Jurkat, Clone E6-1 (cell line): Measurements from ENCODE around the gene CNOT6.

Experiments used
- DNase-seq: peaks from one replicate; pipeline ENCODE4 v3.0.0-alpha.2; 2011; ENCODE audit warnings: low read depth, low spot score
- H3K4me3 ChIP-seq: 2 replicates; pipeline ENCODE4 v1.5.1; 2011; ENCODE audit warnings: mild to moderate bottlenecking, low read length, control low read depth, moderate library complexity

Gene CNOT6

DNA sequence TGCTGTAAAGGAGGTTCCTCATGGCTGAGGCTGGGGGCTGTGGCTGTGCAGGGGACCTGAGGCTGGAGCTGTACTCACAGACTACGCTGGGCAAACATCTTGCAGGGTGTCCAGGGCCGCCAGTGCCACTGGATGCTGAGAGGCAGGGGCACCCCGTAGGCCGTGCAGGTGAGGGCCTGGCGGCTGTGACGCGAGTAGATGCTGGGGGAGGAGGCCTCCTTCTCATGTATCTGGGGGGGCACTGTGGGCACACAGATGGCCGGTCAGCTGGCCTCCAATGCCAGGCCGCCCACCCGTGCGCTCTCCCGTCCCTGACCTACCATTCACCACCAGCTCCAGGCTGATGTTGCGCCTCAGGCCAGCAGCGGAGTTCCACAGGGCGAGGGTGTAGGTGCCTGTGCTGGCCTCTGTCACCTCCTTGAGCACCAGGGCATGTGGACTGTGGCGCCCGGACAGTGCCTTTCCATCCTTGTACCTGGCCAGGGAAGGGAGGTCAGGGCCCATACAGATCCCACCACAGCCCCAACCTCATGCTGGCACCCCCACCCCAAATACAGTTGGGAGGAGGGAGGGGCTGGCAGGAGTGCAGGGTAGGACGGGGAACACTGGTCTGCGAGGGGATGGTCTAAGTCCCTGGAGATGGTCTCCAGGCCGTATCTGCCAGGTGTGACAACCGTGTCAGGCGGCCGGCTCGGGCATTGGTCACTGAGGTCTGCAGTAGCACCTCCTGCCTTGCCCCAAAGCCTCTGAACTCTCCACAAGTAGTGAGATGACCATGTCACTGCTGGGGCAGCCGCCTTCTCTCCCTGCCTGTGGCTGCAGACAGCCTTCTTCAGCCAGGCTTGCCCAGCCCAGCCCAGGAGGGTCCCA lies 131.8 kb downstream of the CNOT6 start:
- no peak overlapping the region for H3K4me3 ChIP-seq
- DNase-seq, result no peak

DNA sequence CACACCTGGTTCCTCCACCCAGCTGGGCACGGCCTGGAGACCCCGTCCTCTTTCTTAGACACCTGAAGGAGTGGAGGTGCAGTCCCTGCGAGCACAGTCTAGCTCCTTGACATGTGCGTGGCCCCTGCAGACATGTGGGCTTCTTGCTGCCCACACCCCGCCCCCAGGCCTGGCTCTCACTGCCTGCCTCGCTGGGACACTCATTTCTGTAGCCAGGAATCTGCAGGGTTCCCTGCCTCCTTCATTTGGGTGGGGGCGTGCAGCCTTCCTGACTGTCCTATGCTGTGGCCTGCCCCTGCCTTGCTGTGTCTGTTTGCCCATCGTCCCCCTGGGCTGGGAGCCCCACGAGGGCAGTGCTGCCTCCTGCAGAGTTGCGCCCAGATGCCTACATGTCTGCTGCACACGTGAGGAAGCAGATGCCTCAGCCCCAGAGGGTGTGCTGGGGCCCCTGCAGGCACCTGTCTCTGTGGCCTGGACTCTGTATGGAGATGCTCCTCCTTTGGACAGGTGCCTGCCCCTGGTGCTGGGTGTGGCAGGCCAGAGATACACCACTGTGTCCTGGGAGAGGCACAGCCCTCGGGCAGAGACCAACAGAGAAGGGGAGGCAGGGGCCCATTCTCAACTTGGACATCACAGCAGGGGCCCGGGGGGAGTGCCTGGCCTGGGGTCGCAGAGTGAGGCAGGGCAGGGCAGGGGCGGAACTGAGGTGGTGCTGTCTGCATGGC lies 132.6 kb downstream of the CNOT6 start:
- no peak for DNase-seq
- no peak overlapping the region for H3K4me3 ChIP-seq

- H3K4me3 ChIP-seq, result no peak overlapping the region
- DNase-seq, result no peak
Observed at GRCh38 chr5:180627386-180628120, 133.4 kb downstream of the CNOT6 start.
